ENCODE measurements around the gene ARID3B. TPM values are rescaled to one million over a fixed set of nuclear protein-coding genes. Genes with fewer than 3 reads are reported as not detected.

The ARID3B gene
- total RNA-seq, 1 donor from 2014 or later = 2.5 TPM

DNA sequence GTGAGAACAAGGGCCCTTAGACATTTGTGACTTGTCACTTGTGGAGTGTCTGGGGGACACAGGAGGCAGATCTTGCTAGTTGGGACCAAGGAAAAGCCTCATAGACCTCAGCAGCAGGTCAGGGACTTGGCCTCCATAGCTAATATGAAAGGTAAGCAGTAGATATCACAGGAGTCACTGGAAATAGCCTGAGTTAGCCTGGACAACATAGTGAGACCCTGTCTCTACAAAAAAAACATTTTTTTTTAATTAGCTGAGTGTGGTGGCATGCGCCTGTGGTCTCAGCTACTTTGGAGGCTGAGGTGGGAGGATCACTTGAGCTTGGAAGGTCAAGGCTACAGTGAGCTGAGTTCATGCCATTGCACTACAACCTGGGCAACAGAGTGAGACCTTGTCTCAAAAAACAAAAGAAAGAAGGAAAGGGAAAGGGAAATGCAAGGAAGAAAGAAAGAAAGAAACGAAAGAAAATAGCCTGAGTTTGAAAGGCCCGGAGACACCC is 37.5 kb downstream of the ARID3B start:
- H3K4me1 Mint-ChIP-seq (ENCODE audit: low read depth) = no peaks in the 10 kb centered on the region
- no peak for TF ChIP-seq CTCF (IDR thresholded peaks at IDR 0.05)
- no peak overlapping the region for H3K4me3 Mint-ChIP-seq (ENCODE audit: unreplicated experiment)
- no peak for DNase-seq (ENCODE audit: low spot score)
- peaks cover 10% of the 10 kb centered on the region for H3K36me3 Mint-ChIP-seq (ENCODE audit: low read depth)
- H3K27me3 Mint-ChIP-seq (ENCODE audit: low read depth) = no peaks in the 10 kb centered on the region
- no peak overlapping the region for H3K27ac Mint-ChIP-seq (ENCODE audit: unreplicated experiment)
- no peaks in the 10 kb centered on the region for H3K9me3 Mint-ChIP-seq (ENCODE audit: low read depth)

DNA sequence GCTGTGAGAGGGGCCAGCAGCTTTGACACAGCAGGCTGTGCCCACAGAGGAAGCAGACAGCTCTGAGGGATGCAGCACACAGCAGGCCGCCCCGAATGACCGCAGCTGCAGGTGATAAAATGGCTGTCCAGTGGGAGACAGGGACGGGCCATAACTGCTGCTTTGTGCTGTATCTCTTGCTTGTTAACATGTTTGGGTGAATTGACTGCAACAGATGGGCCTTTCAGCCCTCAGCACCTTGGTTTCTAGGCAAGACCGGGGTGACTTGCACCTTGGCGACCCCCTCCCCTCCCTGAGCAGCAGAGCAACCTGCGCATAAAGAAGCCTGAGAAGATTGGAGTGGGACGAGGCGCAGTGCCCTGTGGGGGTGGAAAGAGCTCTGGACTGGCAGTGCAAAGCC is 38.0 kb downstream of the ARID3B start:
- Mint-ChIP-seq H3K36me3 (ENCODE audit: low read depth) (peaks cover 8% of the 10 kb centered on the region), H3K27me3 (ENCODE audit: low read depth) (no peaks in the 10 kb centered on the region), H3K9me3 (ENCODE audit: low read depth) (no peaks in the 10 kb centered on the region), H3K27ac (ENCODE audit: unreplicated experiment) (no peak overlapping the region), H3K4me1 (ENCODE audit: low read depth) (no peaks in the 10 kb centered on the region), H3K4me3 (ENCODE audit: unreplicated experiment) (no peak overlapping the region)
- DNase-seq (ENCODE audit: low spot score) = no peak
- no peak for TF ChIP-seq CTCF (IDR thresholded peaks at IDR 0.05)

DNA sequence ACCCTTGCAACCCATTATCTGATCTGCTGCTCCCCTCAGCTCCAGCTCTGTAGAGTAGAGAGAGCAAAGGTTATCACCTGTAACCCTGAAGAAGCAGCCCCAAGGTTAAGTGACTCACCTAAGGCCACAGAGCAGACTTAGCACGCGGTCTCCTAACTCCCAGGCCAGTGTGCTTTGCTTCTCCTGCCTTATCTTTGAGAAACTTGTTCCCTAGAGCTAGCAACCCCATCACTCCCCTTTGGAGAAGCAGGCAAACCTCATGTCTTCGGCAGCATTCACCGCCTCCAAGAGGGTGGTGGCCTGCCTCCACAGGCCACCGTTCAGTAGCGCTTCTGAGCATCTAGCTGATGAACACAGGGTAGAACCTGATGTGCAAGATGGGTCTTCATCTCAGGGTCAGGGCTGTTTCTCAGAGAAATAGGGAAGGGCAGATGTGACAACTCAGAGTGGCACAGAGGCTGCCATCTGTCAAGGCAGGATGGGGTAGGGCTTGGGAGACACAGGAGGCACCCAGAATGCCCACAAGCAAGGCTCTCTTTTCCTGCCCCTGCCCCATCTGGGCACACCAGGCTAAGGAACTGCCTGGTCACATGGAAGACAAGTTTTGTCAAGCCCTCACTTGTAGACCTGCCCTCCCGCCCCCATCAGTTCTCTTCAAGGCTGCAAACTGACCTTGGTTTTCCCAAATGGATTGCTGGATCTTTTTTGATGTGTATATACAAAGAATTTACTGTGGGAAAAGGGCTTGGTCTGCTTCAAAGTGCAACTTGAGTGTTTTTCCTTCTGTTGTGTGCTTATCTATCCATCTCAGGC is 39.7 kb downstream of the ARID3B start:
- TF ChIP-seq CTCF (IDR thresholded peaks at IDR 0.05) = no peak
- Mint-ChIP-seq H3K4me1 (ENCODE audit: low read depth) (no peaks in the 10 kb centered on the region), H3K27me3 (ENCODE audit: low read depth) (no peaks in the 10 kb centered on the region), H3K36me3 (ENCODE audit: low read depth) (peaks cover 4% of the 10 kb centered on the region), H3K27ac (ENCODE audit: unreplicated experiment) (no peak overlapping the region), H3K9me3 (ENCODE audit: low read depth) (no peaks in the 10 kb centered on the region), H3K4me3 (ENCODE audit: unreplicated experiment) (no peak overlapping the region)
- DNase-seq (ENCODE audit: low spot score) = no peak

GRCh38 chr15:74584204-74584603 is 43.2 kb downstream of the ARID3B start:
- no peak for TF ChIP-seq CTCF (IDR thresholded peaks at IDR 0.05)
- Mint-ChIP-seq H3K4me1 (ENCODE audit: low read depth) (peaks cover 9% of the 10 kb centered on the region), H3K4me3 (ENCODE audit: unreplicated experiment) (no peak overlapping the region), H3K36me3 (ENCODE audit: low read depth) (peaks cover 2% of the 10 kb centered on the region), H3K27me3 (ENCODE audit: low read depth) (no peaks in the 10 kb centered on the region), H3K27ac (ENCODE audit: unreplicated experiment) (no peak overlapping the region), H3K9me3 (ENCODE audit: low read depth) (no peaks in the 10 kb centered on the region)
- no peak for DNase-seq (ENCODE audit: low spot score)

DNA sequence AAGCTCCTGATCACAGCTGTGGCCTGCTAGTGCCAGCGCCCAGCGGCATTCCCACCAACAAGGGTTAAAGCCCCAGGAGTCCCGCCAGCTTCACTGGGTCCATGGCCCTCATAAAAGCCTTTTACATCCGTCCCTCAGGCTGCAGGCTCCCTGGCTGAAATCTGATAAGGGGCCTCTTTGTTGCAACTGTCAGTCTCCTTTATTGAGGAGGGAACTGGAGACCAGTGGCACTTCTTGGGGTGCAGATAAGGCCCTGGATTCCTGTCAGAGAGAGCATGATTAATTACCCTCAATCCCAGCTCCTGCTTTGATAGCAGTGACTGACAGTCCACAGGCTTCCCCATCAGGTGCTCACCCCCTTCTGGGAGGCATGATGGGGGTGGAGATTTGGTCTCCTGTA is 43.8 kb downstream of the ARID3B start:
- H3K27me3 Mint-ChIP-seq (ENCODE audit: low read depth) = no peaks in the 10 kb centered on the region
- peaks cover 2% of the 10 kb centered on the region for H3K36me3 Mint-ChIP-seq (ENCODE audit: low read depth)
- H3K27ac Mint-ChIP-seq (ENCODE audit: unreplicated experiment) = no peak overlapping the region
- no peaks in the 10 kb centered on the region for H3K9me3 Mint-ChIP-seq (ENCODE audit: low read depth)
- H3K4me3 Mint-ChIP-seq (ENCODE audit: unreplicated experiment) = no peak overlapping the region
- peaks cover 10% of the 10 kb centered on the region for H3K4me1 Mint-ChIP-seq (ENCODE audit: low read depth)
- no peak for DNase-seq (ENCODE audit: low spot score)
- TF ChIP-seq CTCF (IDR thresholded peaks at IDR 0.05) = no peak

Measured in chondrocyte (in vitro differentiated cells).